B cell (primary cell): ENCODE results near the gene ZNF705A. TPM values are rescaled to one million over a fixed set of nuclear protein-coding genes. Genes with fewer than 3 reads are reported as not detected.
"Not testable (repeated sequence)": the region's sequence is repeated elsewhere in the genome, so short reads cannot be mapped to it uniquely, and the experiment has no call there.

Experiments
- ATAC-seq: fragments of 200-7000 bp; cut with Tn5 transposase; one replicate; pipeline ENCODE4 v1.10.0; 2021; ENCODE audit warnings: low read depth, mild to moderate bottlenecking, moderate number of reproducible peaks, moderate library complexity
- CTCF ChIA-PET: fragments of 350-600 bp; sonication (Branson Sonifier 250); formaldehyde crosslinking; loops from one replicate; lab custom pipeline; 2021; ENCODE audit warnings: antibody characterized with exemption, inconsistent platforms; lab: Charles Lee
- POLR2A ChIA-PET: fragments of 350-600 bp; sonication (Branson Sonifier 250); formaldehyde crosslinking; loops from one replicate; lab custom pipeline; 2021; ENCODE audit warnings: antibody characterized with exemption; lab: Charles Lee
- DNase-seq: peaks from one replicate; pipeline ENCODE4 v3.0.0; 2013
- H2AFZ ChIP-seq: 2 replicates; pipeline ENCODE4 v1.6.1; 2012; ENCODE audit warnings: mild to moderate bottlenecking, low read depth, low read length; ENCODE audit not compliant: insufficient read depth, poor library complexity, severe bottlenecking
- H3K27ac ChIP-seq, 2 donors: 1 replicate in 1 of 2; 2 replicates in 1 of 2; pipeline ENCODE4 v1.5.1; 2012 to 2013; ENCODE audit warnings: low read length in 2 of 2, mild to moderate bottlenecking in 2 of 2, moderate library complexity in 1 of 2
- H3K27me3 ChIP-seq, 4 experiments: fragments of 200-600 bp in 1 of 4; sonication (generic) in 1 of 4; replicated peaks in 1 of 4; 1 replicate in 2 of 4; 2 replicates in 2 of 4; pipeline versions ENCODE4 v1.6.1 to v1.7.0; 2013 to 2016; ENCODE audit warnings: low read length in 3 of 4, mild to moderate bottlenecking in 2 of 4, mixed read lengths in 1 of 4, moderate library complexity in 1 of 4; ENCODE audit not compliant: insufficient read depth in 4 of 4, control insufficient read depth in 3 of 4; ENCODE audit errors: control extremely low read depth in 1 of 4
- H3K36me3 ChIP-seq, 2 experiments: replicated peaks in 1 of 2; 1 replicate in 1 of 2; 2 replicates in 1 of 2; pipeline versions ENCODE4 v1.6.1 to v1.7.1; 2013; ENCODE audit warnings: low read length in 1 of 2; ENCODE audit not compliant: insufficient read depth in 2 of 2, control insufficient read depth in 1 of 2; ENCODE audit errors: control extremely low read depth in 1 of 2, extremely low read depth in 1 of 2
- H3K4me1 ChIP-seq, 2 donors: fragments of 200-600 bp in 1 of 2; sonication (generic) in 1 of 2; 1 replicate in 1 of 2; 2 replicates in 1 of 2; pipeline versions ENCODE4 v1.5.1 to v1.6.1; 2013 to 2017; ENCODE audit warnings: low read length in 2 of 2; ENCODE audit not compliant: control insufficient read depth in 2 of 2, insufficient read depth in 2 of 2
- H3K4me2 ChIP-seq: replicated peaks from 2 replicates; pipeline ENCODE3; 2012; ENCODE audit warnings: mild to moderate bottlenecking, low read depth, low read length; ENCODE audit not compliant: poor library complexity, severe bottlenecking
- H3K4me3 ChIP-seq, 5 experiments: fragments of 200-600 bp in 1 of 5; sonication (generic) in 1 of 5; 1 replicate in 3 of 5; 2 replicates in 2 of 5; pipeline versions ENCODE4 v1.5.1 to v1.7.0; 2011 to 2016; ENCODE audit warnings: low read length in 4 of 5, mild to moderate bottlenecking in 4 of 5, low read depth in 2 of 5, control low read depth in 1 of 5, moderate library complexity in 1 of 5; ENCODE audit not compliant: insufficient read depth in 1 of 5; ENCODE audit errors: control extremely low read depth in 1 of 5, extremely low read depth in 1 of 5
- H3K79me2 ChIP-seq: fragments of 200-600 bp; sonication (generic); one replicate; pipeline ENCODE4 v1.6.0; 2016; ENCODE audit warnings: low read length; ENCODE audit not compliant: control insufficient read depth, insufficient read depth
- H3K9ac ChIP-seq: fragments of 200-600 bp; sonication (generic); 2 replicates; pipeline ENCODE4 v1.6.1; 2017; ENCODE audit warnings: mild to moderate bottlenecking, low read length, moderate library complexity
- H3K9me3 ChIP-seq, 3 donors: one replicate each; pipeline versions ENCODE4 v1.6.1 to v1.7.1; 2013; ENCODE audit warnings: low read length in 2 of 3; ENCODE audit not compliant: control insufficient read depth in 2 of 3, insufficient read depth in 1 of 3; ENCODE audit errors: control extremely low read depth in 1 of 3
- H4K20me1 ChIP-seq: 2 replicates; pipeline ENCODE4 v1.6.0; 2012; ENCODE audit warnings: mild to moderate bottlenecking, low read length; ENCODE audit not compliant: insufficient read depth, control insufficient read depth, poor library complexity, severe bottlenecking
- H3K27ac Mint-ChIP-seq: one replicate; pipeline ENCODE4 v1.8.0; 2021; ENCODE audit warnings: mixed read lengths
- H3K27me3 Mint-ChIP-seq: one replicate; pipeline ENCODE4 v1.8.0; 2021; ENCODE audit warnings: mixed read lengths
- H3K4me1 Mint-ChIP-seq: one replicate; pipeline ENCODE4 v1.8.0; 2021; ENCODE audit warnings: mixed read lengths
- H3K4me3 Mint-ChIP-seq: one replicate; pipeline ENCODE4 v1.8.0; 2021; ENCODE audit warnings: mixed read lengths
- H3K9me3 Mint-ChIP-seq: one replicate; pipeline ENCODE4 v1.8.0; 2022; ENCODE audit warnings: mixed read lengths; ENCODE audit not compliant: insufficient read depth
- CTCF ChIP-seq: fragments of 200-600 bp; IDR thresholded peaks from one replicate; pipeline ENCODE4 v1.8.0; 2022; ENCODE audit warnings: antibody characterized with exemption, mild to moderate bottlenecking
- EZH2 ChIP-seq: IDR thresholded peaks from 2 replicates; pipeline ENCODE4 v1.6.1; 2012; ENCODE audit warnings: borderline replicate concordance, low read depth, mild to moderate bottlenecking, moderate library complexity, low read length; ENCODE audit not compliant: insufficient read depth, poor library complexity, severe bottlenecking
- WGBS: methylation state at CpG from one replicate; pipeline ENCODE4 v1.1.5; 2013; ENCODE audit warnings: missing lambda C conversion rate; ENCODE audit not compliant: insufficient coverage; 5-methylcytosine and 5-hydroxymethylcytosine counted together
- intact Hi-C: fragments of 100-400 bp; cut with micrococcal nuclease; formaldehyde crosslinking; loops from one replicate; pipeline ENCODE4 v1.10.0; 2022
- polyA plus RNA-seq: library from polyadenylated mRNA; depleted of rRNA; stranded (reverse); fragments of >200 nt; gene quantifications from 2 replicates; pipeline ENCODE4 v1.2.3, GENCODE V29; 2012
- total RNA-seq, 2 donors: library from RNA; stranded (reverse); fragments of 120-200 nt in 1 of 2; gene quantifications; 1 replicate in 1 of 2; 2 replicates in 1 of 2; pipeline versions ENCODE4 v1.2.3 to v1.2.4, GENCODE V29; 2013 to 2022

ZNF705A gene
- total and polyA plus RNA-seq, 2 donors (not counting 1 experiment from before 2014, with no cell fraction given), result not detected

- H3K9ac ChIP-seq, H3K27me3 Mint-ChIP-seq, H3K27me3 ChIP-seq, H3K36me3 ChIP-seq, H3K9me3 ChIP-seq, H3K4me1 ChIP-seq, H3K4me2 ChIP-seq, ATAC-seq, DNase-seq, intact Hi-C loops, H3K27ac ChIP-seq, H3K9me3 Mint-ChIP-seq, H3K4me3 Mint-ChIP-seq, H2AFZ ChIP-seq, POLR2A ChIA-PET, H3K4me3 ChIP-seq, CTCF ChIA-PET, H3K27ac Mint-ChIP-seq, H4K20me1 ChIP-seq, H3K4me1 Mint-ChIP-seq, H3K79me2 ChIP-seq: not testable (repeated sequence)
- WGBS, result 79% methylated on average over 11 of the region's 13 CpGs
These were observed 66.8 kb downstream of the ZNF705A start for GRCh38 chr12:8223646-8224045.

- H3K9me3 Mint-ChIP-seq, H2AFZ ChIP-seq, DNase-seq, H3K9me3 ChIP-seq, H3K9ac ChIP-seq, H3K79me2 ChIP-seq, H3K27me3 ChIP-seq, H3K4me3 ChIP-seq, H3K4me1 Mint-ChIP-seq, H3K36me3 ChIP-seq, ATAC-seq, H4K20me1 ChIP-seq, H3K4me1 ChIP-seq, H3K27ac Mint-ChIP-seq, H3K27ac ChIP-seq, H3K27me3 Mint-ChIP-seq, H3K4me3 Mint-ChIP-seq, H3K4me2 ChIP-seq, CTCF ChIA-PET, intact Hi-C loops, POLR2A ChIA-PET: not testable (repeated sequence)
- WGBS, result 97% methylated on average over 4 of the region's 11 CpGs
These were observed 68.0 kb downstream of the ZNF705A start for GRCh38 chr12:8224782-8225181.

GRCh38 chr12:8226355-8226754, 69.5 kb downstream of the ZNF705A start:
- no peaks in the 10 kb centered on the region for H3K9me3 ChIP-seq
- H3K4me1 ChIP-seq, result no peaks in the 10 kb centered on the region
- CTCF ChIA-PET, result no interaction called here
- H2AFZ ChIP-seq, result no peak overlapping the region
- no peaks in the 10 kb centered on the region for H4K20me1 ChIP-seq
- H3K4me2 ChIP-seq, result no peak overlapping the region
- no peak overlapping the region for H3K9ac ChIP-seq
- Mint-ChIP-seq H3K27me3 (no peaks in the 10 kb centered on the region), H3K9me3 (no peaks in the 10 kb centered on the region), H3K27ac (no peak overlapping the region), H3K4me3 (no peak overlapping the region), H3K4me1 (peaks cover 2% of the 10 kb centered on the region)
- ATAC-seq, result no peak
- H3K27ac ChIP-seq, result no peak overlapping the region
- H3K36me3 ChIP-seq, result no peaks in the 10 kb centered on the region
- H3K27me3 ChIP-seq, result no peaks in the 10 kb centered on the region
- DNase-seq, result no peak
- POLR2A ChIA-PET, result no interaction called here
- TF ChIP-seq CTCF (no peak), EZH2 (no peak)
- H3K79me2 ChIP-seq, result no peaks in the 10 kb centered on the region
- 93% methylated on average over 8 of the region's 8 CpGs for WGBS
- H3K4me3 ChIP-seq, result no peak overlapping the region
- intact Hi-C loops, result no loop called here
